Measurements from ENCODE around the gene LTV1. TPM values are rescaled to one million over a fixed set of nuclear protein-coding genes. Genes with fewer than 3 reads are reported as not detected.

The LTV1 gene
- total RNA-seq, 5 donors from 2014 or later (not counting 1 experiment from before 2014, with no cell fraction given): 16.6 to 22.1 (median 20.3) TPM

DNA sequence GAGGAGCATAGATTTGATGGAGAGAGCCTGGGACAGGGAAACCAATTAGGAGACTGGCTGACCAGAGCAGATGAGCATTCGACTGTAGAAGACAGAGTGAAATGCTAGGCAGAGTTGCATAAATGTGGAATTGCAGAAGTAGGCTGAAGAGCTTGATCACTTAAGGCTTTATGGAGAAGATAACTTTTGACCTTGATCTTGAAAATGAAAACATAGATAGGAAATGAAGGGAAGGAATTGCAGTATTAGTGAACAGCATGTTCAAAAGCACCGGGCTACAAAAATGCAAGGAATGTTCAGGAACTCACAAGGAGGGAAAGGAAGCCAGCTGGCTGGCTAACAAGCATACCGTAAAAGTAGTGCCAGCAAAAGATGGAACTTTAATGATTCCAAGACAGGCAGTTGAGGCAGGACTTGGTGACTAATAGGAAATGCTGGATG is 20.5 kb upstream of the LTV1 start:
- Mint-ChIP-seq H3K4me3 (no peak overlapping the region), H3K9me3 (no peaks in the 10 kb centered on the region), H3K36me3 (peaks cover 17% of the 10 kb centered on the region), H3K27me3 (no peaks in the 10 kb centered on the region), H3K4me1 (no peaks in the 10 kb centered on the region), H3K27ac (no peak overlapping the region)
- ATAC-seq (replicated peaks in 1 of 4): no peak
- 91% methylated on average over 3 of the region's 3 CpGs for WGBS (ENCODE audit: insufficient coverage)
- no peaks in the 10 kb centered on the region for H3K9me3 ChIP-seq
- H3K36me3 ChIP-seq (ENCODE audit: control insufficient read depth in 2 of 2, extremely low read depth in 1 of 2, insufficient read depth in 1 of 2, low read length in 1 of 2): peaks cover 0 to 5% of the 10 kb centered on the region in 2 donors
- H3K4me1 ChIP-seq (ENCODE audit: control insufficient read depth in 1 of 2, extremely low read depth in 1 of 2, insufficient read depth in 2 of 2, low read length in 2 of 2): no peaks in the 10 kb centered on the region
- H3K27me3 ChIP-seq (replicated peaks in 1 of 2; ENCODE audit: control insufficient read depth in 2 of 2, extremely low read depth in 1 of 2, insufficient read depth in 2 of 2, low read length in 1 of 2): no peaks in the 10 kb centered on the region
- H3K27ac ChIP-seq (ENCODE audit: low read length): no peak overlapping the region
- H3K4me3 ChIP-seq (ENCODE audit: control insufficient read depth in 1 of 2, extremely low read depth in 1 of 2, low read length in 1 of 2): no peak overlapping the region
- CTCF ChIA-PET: interaction anchor here in 1 of 2 donors (0.5 kb wide), 1 partner anchor 411 kb away, joined by 4 read pairs; no protein-coding TSS in a partner anchor
- POLR2A ChIA-PET: interaction anchor here in 1 of 2 donors (0.6 kb wide), 1 partner anchor 816 kb away, joined by 7 read pairs; no protein-coding TSS in a partner anchor
- no peak for DNase-seq

DNA sequence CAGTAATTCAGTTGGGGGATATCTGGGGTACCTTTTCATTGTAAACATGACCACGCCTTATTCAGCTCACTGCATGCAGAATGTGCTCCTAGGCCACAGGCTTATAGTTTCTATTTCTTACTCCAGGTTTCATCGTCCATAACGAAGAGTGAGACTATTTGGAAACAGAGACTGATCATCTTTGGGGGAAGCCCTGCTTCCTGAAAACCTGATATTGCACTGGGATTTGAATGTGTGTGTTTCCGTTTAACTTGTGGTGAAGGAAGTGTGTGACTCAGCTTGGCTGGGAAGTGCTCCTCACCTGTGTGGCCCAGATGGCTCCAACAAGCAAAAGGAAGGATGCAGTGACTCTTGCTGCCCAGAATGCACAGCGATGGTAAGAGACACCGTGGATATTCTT is 19.6 kb upstream of the LTV1 start:
- Mint-ChIP-seq H3K36me3 (peaks cover 16% of the 10 kb centered on the region), H3K4me1 (no peaks in the 10 kb centered on the region), H3K27ac (no peak overlapping the region), H3K27me3 (no peaks in the 10 kb centered on the region), H3K9me3 (no peaks in the 10 kb centered on the region), H3K4me3 (no peak overlapping the region)
- 73% methylated on average over 5 of the region's 6 CpGs for WGBS (ENCODE audit: insufficient coverage)
- ChIA-PET CTCF (no interaction called here), POLR2A (no interaction called here)
- H3K27me3 ChIP-seq (replicated peaks in 1 of 2; ENCODE audit: control insufficient read depth in 2 of 2, extremely low read depth in 1 of 2, insufficient read depth in 2 of 2, low read length in 1 of 2): no peaks in the 10 kb centered on the region
- ATAC-seq (replicated peaks in 1 of 4) (no peak), DNase-seq (no peak)
- H3K4me1 ChIP-seq (ENCODE audit: control insufficient read depth in 1 of 2, extremely low read depth in 1 of 2, insufficient read depth in 2 of 2, low read length in 2 of 2): no peaks in the 10 kb centered on the region
- H3K4me3 ChIP-seq (ENCODE audit: control insufficient read depth in 1 of 2, extremely low read depth in 1 of 2, low read length in 1 of 2): no peak overlapping the region
- H3K27ac ChIP-seq (ENCODE audit: low read length): no peak overlapping the region
- H3K36me3 ChIP-seq (ENCODE audit: control insufficient read depth in 2 of 2, extremely low read depth in 1 of 2, insufficient read depth in 1 of 2, low read length in 1 of 2): peaks cover 0 to 1% of the 10 kb centered on the region in 2 donors
- no peaks in the 10 kb centered on the region for H3K9me3 ChIP-seq

DNA sequence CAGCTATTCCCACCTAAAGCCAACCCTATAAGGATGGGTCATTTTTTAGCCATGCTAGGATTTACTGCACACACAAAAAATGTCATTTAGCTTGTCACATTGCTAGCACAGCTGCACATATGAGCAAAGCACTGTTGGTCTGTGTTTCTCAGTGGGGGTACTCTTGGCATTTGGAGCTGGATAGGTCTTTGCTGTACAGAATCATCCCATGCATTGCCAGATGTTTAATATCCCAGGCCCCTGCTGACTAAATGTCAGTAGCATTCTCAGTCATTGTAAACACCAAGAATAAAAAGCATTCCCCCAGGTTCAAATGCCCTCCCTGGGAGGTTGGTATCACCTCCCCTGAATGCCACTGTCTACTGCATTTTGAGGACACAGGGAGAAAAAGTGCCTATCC is 14.6 kb upstream of the LTV1 start:
- H3K27ac Mint-ChIP-seq: no peak overlapping the region
- Histone ChIP-seq H3K36me3 (ENCODE audit: control insufficient read depth in 2 of 2, extremely low read depth in 1 of 2, insufficient read depth in 1 of 2, low read length in 1 of 2) (peaks cover 0 to 4% of the 10 kb centered on the region in 2 donors), H3K4me3 (ENCODE audit: control insufficient read depth in 1 of 2, extremely low read depth in 1 of 2, low read length in 1 of 2) (no peak overlapping the region), H3K27me3 (replicated peaks in 1 of 2; ENCODE audit: control insufficient read depth in 2 of 2, extremely low read depth in 1 of 2, insufficient read depth in 2 of 2, low read length in 1 of 2) (no peaks in the 10 kb centered on the region), H3K9me3 (no peaks in the 10 kb centered on the region), H3K4me1 (ENCODE audit: control insufficient read depth in 1 of 2, extremely low read depth in 1 of 2, insufficient read depth in 2 of 2, low read length in 2 of 2) (no peaks in the 10 kb centered on the region), H3K27ac (ENCODE audit: low read length) (no peak overlapping the region)
- H3K4me3 Mint-ChIP-seq: no peak overlapping the region
- no peaks in the 10 kb centered on the region for H3K9me3 Mint-ChIP-seq
- no peak for DNase-seq
- peaks cover 11% of the 10 kb centered on the region for H3K36me3 Mint-ChIP-seq
- H3K4me1 Mint-ChIP-seq: no peaks in the 10 kb centered on the region
- no peak for ATAC-seq (replicated peaks in 1 of 4)
- ChIA-PET CTCF (interaction anchor here in 1 of 2 donors (0.6 kb wide), 2 partner anchors 145 to 659 kb away, joined by 5 to 10 read pairs; no protein-coding TSS in a partner anchor), POLR2A (no interaction called here)
- H3K27me3 Mint-ChIP-seq: no peaks in the 10 kb centered on the region

DNA sequence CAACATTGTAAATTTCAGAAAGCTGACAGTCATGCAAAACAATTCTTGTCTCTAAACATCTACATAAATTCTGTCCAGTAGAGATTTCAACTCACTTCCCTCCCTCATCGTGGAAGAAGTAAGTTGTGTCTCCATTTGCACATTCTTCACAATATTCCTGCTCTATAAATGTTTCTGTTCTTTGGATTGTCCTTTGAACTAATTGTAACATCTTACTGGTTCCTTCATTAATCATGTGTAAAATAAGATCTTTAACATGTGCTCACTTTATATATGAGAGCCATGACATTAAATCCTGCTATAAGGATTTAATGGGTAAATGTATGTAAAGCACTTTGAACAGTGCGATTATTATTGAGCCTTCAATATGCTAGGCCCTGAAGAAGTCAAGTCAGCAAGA is 7.0 kb upstream of the LTV1 start:
- Mint-ChIP-seq H3K36me3 (no peaks in the 10 kb centered on the region), H3K27ac (no peak overlapping the region), H3K4me1 (peaks cover 0 to 5% (median 0%) of the 10 kb centered on the region in 3 donors), H3K9me3 (no peaks in the 10 kb centered on the region), H3K27me3 (no peaks in the 10 kb centered on the region), H3K4me3 (no peak overlapping the region)
- no peaks in the 10 kb centered on the region for H3K4me1 ChIP-seq (ENCODE audit: control insufficient read depth in 1 of 2, extremely low read depth in 1 of 2, insufficient read depth in 2 of 2, low read length in 2 of 2)
- H3K9me3 ChIP-seq: no peaks in the 10 kb centered on the region
- 100% methylated on average over 1 of the region's 2 CpGs for WGBS (ENCODE audit: insufficient coverage)
- no peaks in the 10 kb centered on the region for H3K36me3 ChIP-seq (ENCODE audit: control insufficient read depth in 2 of 2, extremely low read depth in 1 of 2, insufficient read depth in 1 of 2, low read length in 1 of 2)
- DNase-seq (no peak), ATAC-seq (replicated peaks in 1 of 4) (no peak)
- no peak overlapping the region for H3K27ac ChIP-seq (ENCODE audit: low read length)
- ChIA-PET POLR2A (no interaction called here), CTCF (interaction anchor here (0.7 kb wide), 3 partner anchors 315 to 1131 kb away, joined by 4 to 6 read pairs (median 5); no protein-coding TSS in a partner anchor)
- no peaks in the 10 kb centered on the region for H3K27me3 ChIP-seq (replicated peaks in 1 of 2; ENCODE audit: control insufficient read depth in 2 of 2, extremely low read depth in 1 of 2, insufficient read depth in 2 of 2, low read length in 1 of 2)
- H3K4me3 ChIP-seq (ENCODE audit: control insufficient read depth in 1 of 2, extremely low read depth in 1 of 2, low read length in 1 of 2): no peak overlapping the region

DNA sequence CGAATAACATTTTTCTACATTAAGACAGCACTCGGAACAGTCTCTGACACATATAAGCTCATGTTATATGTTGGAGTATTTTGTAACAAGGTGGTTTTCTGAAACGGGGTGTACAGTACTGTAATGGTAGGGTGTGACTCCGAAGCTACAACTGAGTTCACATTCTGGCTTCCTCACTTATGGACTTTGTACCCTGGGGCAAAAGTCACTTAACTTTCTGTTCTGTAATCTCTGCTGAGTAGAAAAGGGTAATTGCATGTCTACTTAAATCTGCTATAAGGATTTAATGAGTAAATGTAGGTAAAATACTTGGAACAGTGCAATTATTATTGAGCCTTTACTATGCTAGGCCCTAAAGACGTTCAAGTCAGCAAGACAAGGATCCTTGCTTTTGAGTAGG is 4.7 kb upstream of the LTV1 start:
- peaks cover 2 to 3% of the 10 kb centered on the region in 2 experiments for H3K4me1 ChIP-seq (ENCODE audit: control insufficient read depth in 1 of 2, extremely low read depth in 1 of 2, insufficient read depth in 2 of 2, low read length in 2 of 2)
- H3K36me3 Mint-ChIP-seq: no peaks in the 10 kb centered on the region
- H3K27ac ChIP-seq (ENCODE audit: low read length): no peak overlapping the region
- no peaks in the 10 kb centered on the region for H3K27me3 Mint-ChIP-seq
- H3K9me3 Mint-ChIP-seq: no peaks in the 10 kb centered on the region
- no peak overlapping the region for H3K4me3 Mint-ChIP-seq
- no peak for ATAC-seq (replicated peaks in 1 of 4)
- no peak overlapping the region for H3K27ac Mint-ChIP-seq
- no peak for DNase-seq
- H3K4me3 ChIP-seq (ENCODE audit: control insufficient read depth in 1 of 2, extremely low read depth in 1 of 2, low read length in 1 of 2): no peak overlapping the region
- POLR2A ChIA-PET: interaction anchor here in 1 of 2 donors (0.7 kb wide), 1 partner anchor 386 kb away, joined by 4 read pairs; no protein-coding TSS in a partner anchor
- no peaks in the 10 kb centered on the region for H3K9me3 ChIP-seq
- H3K36me3 ChIP-seq (ENCODE audit: control insufficient read depth in 2 of 2, extremely low read depth in 1 of 2, insufficient read depth in 1 of 2, low read length in 1 of 2): no peaks in the 10 kb centered on the region
- WGBS (ENCODE audit: insufficient coverage): 90% methylated on average over 3 of the region's 5 CpGs
- H3K27me3 ChIP-seq (replicated peaks in 1 of 2; ENCODE audit: control insufficient read depth in 2 of 2, extremely low read depth in 1 of 2, insufficient read depth in 2 of 2, low read length in 1 of 2): no peaks in the 10 kb centered on the region
- CTCF ChIA-PET: no interaction called here
- H3K4me1 Mint-ChIP-seq: peaks cover 4 to 15% (median 5%) of the 10 kb centered on the region in 3 donors

DNA sequence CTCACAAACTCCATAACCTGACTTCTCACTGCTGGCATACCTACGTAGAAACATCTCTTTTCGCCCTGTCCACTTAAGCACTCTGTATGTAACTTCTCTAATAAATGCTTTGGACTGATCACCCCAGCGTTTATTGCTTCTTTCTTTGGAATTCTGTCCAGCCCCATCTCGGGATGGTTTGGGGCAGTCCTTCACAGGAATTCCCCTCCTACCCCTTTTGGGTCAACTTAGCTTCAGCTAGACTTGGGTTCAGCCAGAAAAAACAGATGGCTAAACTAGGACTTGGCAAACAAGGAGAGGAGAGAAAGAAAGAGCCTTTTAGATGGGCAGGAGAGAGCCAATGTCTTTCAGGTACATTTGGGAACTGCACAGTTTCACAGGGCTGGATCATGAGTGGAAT is 3.9 kb upstream of the LTV1 start:
- 83% methylated on average over 3 of the region's 4 CpGs for WGBS (ENCODE audit: insufficient coverage)
- Histone ChIP-seq H3K9me3 (no peaks in the 10 kb centered on the region), H3K36me3 (ENCODE audit: control insufficient read depth in 2 of 2, extremely low read depth in 1 of 2, insufficient read depth in 1 of 2, low read length in 1 of 2) (no peaks in the 10 kb centered on the region), H3K27me3 (replicated peaks in 1 of 2; ENCODE audit: control insufficient read depth in 2 of 2, extremely low read depth in 1 of 2, insufficient read depth in 2 of 2, low read length in 1 of 2) (no peaks in the 10 kb centered on the region), H3K4me1 (ENCODE audit: control insufficient read depth in 1 of 2, extremely low read depth in 1 of 2, insufficient read depth in 2 of 2, low read length in 2 of 2) (peaks cover 8 to 11% of the 10 kb centered on the region in 2 experiments), H3K4me3 (ENCODE audit: control insufficient read depth in 1 of 2, extremely low read depth in 1 of 2, low read length in 1 of 2) (no peak overlapping the region), H3K27ac (ENCODE audit: low read length) (no peak overlapping the region)
- ATAC-seq (replicated peaks in 1 of 4): no peak
- no peak overlapping the region for H3K4me3 Mint-ChIP-seq
- DNase-seq: no peak
- CTCF ChIA-PET: no interaction called here
- no peak overlapping the region for H3K27ac Mint-ChIP-seq
- H3K36me3 Mint-ChIP-seq: peaks cover 2% of the 10 kb centered on the region
- H3K27me3 Mint-ChIP-seq: no peaks in the 10 kb centered on the region
- H3K4me1 Mint-ChIP-seq: peaks cover 12 to 23% (median 12%) of the 10 kb centered on the region in 3 donors
- POLR2A ChIA-PET: interaction anchor here in 1 of 2 donors (0.7 kb wide), 1 partner anchor 387 kb away, joined by 4 read pairs; no protein-coding TSS in a partner anchor
- no peaks in the 10 kb centered on the region for H3K9me3 Mint-ChIP-seq
